Erythroblast (primary cell): ENCODE data around the gene CEACAM21.

Experiments
- GATA1 ChIP-seq: IDR thresholded peaks from 2 replicates; pipeline ENCODE4 v1.6.1; 2011; ENCODE audit warnings: low read depth, mild to moderate bottlenecking, control low read depth, low read length, moderate library complexity
- POLR2A ChIP-seq: IDR thresholded peaks from 2 replicates; pipeline ENCODE4 v1.6.1; 2011; ENCODE audit warnings: mild to moderate bottlenecking, low read length

- no peak for TF ChIP-seq POLR2A
- TF ChIP-seq GATA1, result no peak
Observed at GRCh38 chr19:41551711-41552110, 24.3 kb upstream of the CEACAM21 start.
